Fibroblast of lung (primary cell): Measurements from ENCODE around the gene RPAP3.

Experiments used
- CTCF ChIP-seq, 2 donors: IDR thresholded peaks in 1 of 2; conservative IDR thresholded peaks in 1 of 2; 1 replicate in 1 of 2; 2 replicates in 1 of 2; pipeline ENCODE4 v1.5.1; 2011 to 2012; ENCODE audit warnings: low read length in 2 of 2, control low read depth in 1 of 2, inconsistent platforms in 1 of 2, low read depth in 1 of 2, mild to moderate bottlenecking in 1 of 2
- EZH2 ChIP-seq: IDR thresholded peaks from 2 replicates; pipeline ENCODE4 v1.5.1; 2012; ENCODE audit warnings: low read length, control low read depth, mild to moderate bottlenecking; ENCODE audit errors: missing control alignments

- TF ChIP-seq CTCF (conservative IDR thresholded peaks at IDR 0.05 in 1 of 2, IDR thresholded peaks at IDR 0.05 in 1 of 2; ENCODE audit: low read depth in 1 of 2, low read length in 2 of 2), result no peak
- TF ChIP-seq EZH2, result no peak
Measured at GRCh38 chr12:47679785-47680184, 26.0 kb downstream of the RPAP3 start.
